Spleen (tissue), 7 donors: Measurements from ENCODE around the gene APP.

ENCODE experiments used
- CTCF ChIP-seq, 11 experiments: fragments of 200-600 bp in 7 of 11; fragments of 450-650 bp in 4 of 11; sonication (generic) in 4 of 11; IDR thresholded peaks in 8 of 11; conservative IDR thresholded peaks in 3 of 11; 1 replicate in 7 of 11; 2 replicates in 4 of 11; pipeline versions ENCODE4 v1.4.0 to v1.8.0; 2016 to 2021; ENCODE audit warnings: antibody characterized with exemption in 11 of 11, inconsistent platforms in 4 of 11, mild to moderate bottlenecking in 1 of 11
- POLR2A ChIP-seq, 3 donors: fragments of 450-650 bp; IDR thresholded peaks; one replicate each; pipeline ENCODE4 v1.5.1; 2017; ENCODE audit warnings: antibody characterized with exemption in 3 of 3, mild to moderate bottlenecking in 1 of 3
- POLR2AphosphoS5 ChIP-seq, 3 donors: sonication (generic); formaldehyde crosslinking; IDR thresholded peaks; one replicate each; pipeline ENCODE4 v1.5.1; 2017; ENCODE audit warnings: antibody characterized with exemption in 3 of 3
- donor health status: DM: no; HTN: no; CAD: no; lungs with moderate emphysema.
- donor health status: DM: no; HTN: no; CAD: no.
- donor health status: DM: no; HTN: no; CAD: no.

GRCh38 chr21:25895565-25896205 is 274.9 kb downstream of the APP start:
- peak in 10 of 11 experiments; percentile 17 to 58 (median 48) for TF ChIP-seq CTCF (IDR thresholded peaks at IDR 0.05 in 8 of 11, conservative IDR thresholded peaks at IDR 0.05 in 3 of 11)
- TF ChIP-seq POLR2A (IDR thresholded peaks at IDR 0.05) = no peak
- TF ChIP-seq POLR2AphosphoS5 (IDR thresholded peaks at IDR 0.05) = no peak
